Vagina (tissue), 2 donors: Measurements from ENCODE around the gene GLIPR2.

Source experiments
- CTCF ChIP-seq, 3 experiments: fragments of 450-650 bp in 2 of 3; fragments of 200-600 bp in 1 of 3; sonication (generic) in 1 of 3; IDR thresholded peaks; one replicate each; pipeline ENCODE4 v1.5.1; 2017 to 2019; ENCODE audit warnings: antibody characterized with exemption in 3 of 3, mild to moderate bottlenecking in 2 of 3, moderate library complexity in 2 of 3
- POLR2A ChIP-seq, 2 donors: fragments of 450-650 bp; IDR thresholded peaks; one replicate each; pipeline ENCODE4 v1.6.1; 2017; ENCODE audit warnings: antibody characterized with exemption in 2 of 2, mild to moderate bottlenecking in 2 of 2, moderate library complexity in 2 of 2

- TF ChIP-seq CTCF (IDR thresholded peaks at IDR 0.05) (no peak), POLR2A (IDR thresholded peaks at IDR 0.05) (no peak)
Measured at GRCh38 chr9:36121971-36122370, 14.6 kb upstream of the GLIPR2 start.
